GM19239 (cell line): Measurements from ENCODE around the gene CALCB.

Source experiments
- DNase-seq: peaks from one replicate; pipeline ENCODE4 v3.0.0; 2011; ENCODE audit warnings: low spot score; ENCODE audit not compliant: insufficient read length
- FAIRE-seq: peaks from 2 replicates; lab custom pipeline; 2011; peaks lifted over from hg19 to GRCh38; lab: Jason Lieb, UNC

CALCB gene

DNA sequence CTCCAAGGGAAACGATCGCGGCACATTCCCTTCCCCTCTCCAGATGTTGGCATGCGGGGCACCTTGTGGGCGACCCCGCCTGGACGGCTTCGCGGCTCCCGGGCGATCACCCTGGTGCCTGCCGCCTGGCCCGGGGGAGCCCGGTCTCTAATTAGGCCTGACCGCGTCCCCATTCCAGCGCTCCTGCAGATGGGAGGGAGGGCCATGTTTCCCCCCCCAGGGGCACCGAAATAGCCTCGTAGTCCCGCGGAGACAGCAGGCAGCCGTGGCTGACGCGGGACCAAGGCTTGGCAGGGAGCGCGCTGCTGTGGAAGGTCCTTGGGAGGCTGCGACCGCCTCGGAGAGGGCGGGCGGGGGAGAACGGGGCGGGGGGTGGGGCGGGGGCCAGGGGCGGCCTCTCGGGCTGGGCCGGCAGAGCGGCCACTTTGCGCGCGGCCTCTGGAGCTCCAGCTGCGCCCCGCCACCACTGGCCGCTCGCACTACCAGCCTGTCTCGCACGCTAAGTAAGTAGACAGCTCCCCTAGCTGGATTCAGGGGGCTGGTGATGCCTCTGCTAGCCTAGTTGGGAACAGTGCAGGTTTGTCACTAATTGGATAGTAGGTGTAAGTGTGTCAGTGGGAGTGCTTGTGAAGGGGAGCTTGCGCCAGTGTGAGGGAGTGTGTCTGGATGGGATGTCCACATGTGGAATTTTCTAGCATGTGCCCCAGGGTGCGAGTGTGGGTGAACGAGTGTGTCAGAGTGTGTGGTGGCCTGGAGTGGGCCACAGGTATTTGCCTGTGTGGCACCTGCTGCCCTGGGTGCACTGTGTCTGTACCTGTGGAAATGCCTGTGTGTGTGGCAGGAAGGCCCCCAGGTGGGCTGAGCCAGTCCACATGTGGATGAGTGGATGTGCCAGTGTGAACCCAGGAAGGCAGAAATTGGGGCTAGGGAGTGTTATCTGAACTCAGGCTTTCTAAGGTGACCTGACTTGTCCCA, 41.4 kb downstream of the CALCB start, which contains the start of gene INSC:
TSS of gene INSC (plus strand) at position 423 of the 975 bp plus-strand sequence. CDS start 34,252 bp downstream, outside the sequence.
- FAIRE-seq (peak; percentile 52), DNase-seq (no peak)

DNA sequence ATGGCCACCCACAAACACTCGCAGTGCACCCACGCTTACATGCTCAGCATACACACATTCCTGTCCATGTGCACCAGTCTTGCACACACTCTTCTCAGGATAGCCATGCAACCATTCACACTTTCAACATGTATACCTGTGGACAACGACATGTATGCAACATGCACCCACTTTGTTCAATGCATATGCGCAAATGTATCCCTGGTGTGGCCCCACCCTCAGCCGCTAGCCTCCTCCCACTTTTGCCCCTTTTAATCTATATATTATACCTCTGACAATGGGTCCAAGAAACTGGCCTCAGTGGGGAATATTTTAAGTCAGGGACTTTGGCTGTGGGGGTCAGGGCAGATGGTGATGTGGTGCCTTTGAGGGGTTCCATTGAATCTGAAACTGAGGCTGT, 42.3 kb downstream of the CALCB start:
- DNase-seq (no peak), FAIRE-seq (no peak)

DNA sequence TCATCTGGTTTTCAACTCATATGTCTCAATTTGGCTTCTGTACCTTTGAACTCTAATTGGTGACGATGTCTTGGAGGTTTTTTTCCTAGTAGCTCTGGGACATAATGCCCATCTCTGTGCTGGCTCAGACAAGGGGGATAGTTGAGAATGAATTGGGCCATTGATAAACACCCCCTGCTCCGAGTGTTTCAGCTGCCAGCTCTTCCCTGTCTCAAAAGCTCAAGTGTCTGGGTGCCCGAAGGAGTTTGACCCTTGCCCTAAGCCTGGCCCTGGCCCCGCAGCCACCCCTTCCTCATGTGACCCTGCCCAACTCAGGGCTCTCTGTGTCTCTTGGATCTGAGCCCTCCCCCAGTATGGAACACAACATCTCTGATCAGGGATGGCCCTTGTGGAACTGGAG, 44.4 kb downstream of the CALCB start:
- DNase-seq: no peak
- FAIRE-seq: no peak

DNA sequence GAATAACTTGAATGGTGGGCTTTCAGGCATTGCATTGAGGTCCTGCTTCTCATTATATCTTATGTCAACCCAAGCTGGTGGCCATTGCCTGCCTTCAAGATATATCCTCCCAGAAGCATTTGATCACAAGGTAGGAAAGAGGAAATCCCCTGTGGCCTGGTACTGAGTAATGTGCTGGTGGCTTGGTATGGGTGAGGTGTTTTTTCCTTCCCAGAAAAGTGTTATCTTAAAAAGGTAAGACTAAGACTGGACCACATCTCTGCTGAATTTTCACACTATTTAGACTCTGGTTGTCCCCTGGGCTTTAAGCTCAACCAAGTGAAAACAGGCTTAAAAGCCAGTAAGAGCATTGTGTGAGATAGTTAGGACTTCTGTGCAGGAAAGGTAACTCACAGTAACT, 45.0 kb downstream of the CALCB start:
- FAIRE-seq: peak; percentile 55
- no peak for DNase-seq

DNA sequence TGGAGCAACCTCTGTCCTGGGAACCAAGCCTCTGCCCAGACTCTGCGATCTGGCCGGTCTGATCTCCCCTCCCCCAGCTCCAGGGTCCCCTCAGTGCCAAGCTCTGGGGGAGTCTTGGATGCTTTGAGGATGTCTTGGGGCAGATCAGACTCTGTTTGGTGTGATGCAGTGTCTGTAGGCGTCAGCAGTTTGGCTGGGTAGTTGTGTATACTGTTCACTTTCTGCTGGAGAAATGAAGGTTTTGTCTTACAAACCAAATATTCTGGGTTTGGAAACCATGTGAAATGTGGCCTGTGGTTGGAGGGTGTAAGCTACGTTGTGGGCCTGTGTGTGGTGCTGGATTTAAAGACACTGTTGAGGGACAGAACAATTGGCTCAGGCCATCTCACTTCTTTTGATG, 46.0 kb downstream of the CALCB start:
- FAIRE-seq: no peak
- DNase-seq: no peak

DNA sequence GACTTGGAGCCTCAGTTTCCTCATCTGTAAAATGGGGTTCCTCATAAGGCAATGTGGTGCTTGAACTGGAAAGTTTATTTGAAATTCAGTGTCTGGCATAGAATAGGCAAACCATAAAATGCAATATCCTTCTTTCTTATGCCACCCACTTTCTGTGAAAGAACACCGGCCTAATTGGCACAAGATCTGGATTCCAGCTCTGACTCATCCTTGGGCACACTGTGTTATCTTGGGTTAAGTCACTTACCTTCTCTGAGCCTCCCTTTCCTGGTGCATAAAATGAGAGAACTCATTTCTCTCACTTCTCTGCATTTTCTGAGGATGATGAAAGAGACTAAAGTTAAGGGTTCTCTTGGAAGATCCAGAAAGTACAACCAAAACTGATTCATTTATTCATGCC, 46.4 kb downstream of the CALCB start:
- no peak for DNase-seq
- no peak for FAIRE-seq

DNA sequence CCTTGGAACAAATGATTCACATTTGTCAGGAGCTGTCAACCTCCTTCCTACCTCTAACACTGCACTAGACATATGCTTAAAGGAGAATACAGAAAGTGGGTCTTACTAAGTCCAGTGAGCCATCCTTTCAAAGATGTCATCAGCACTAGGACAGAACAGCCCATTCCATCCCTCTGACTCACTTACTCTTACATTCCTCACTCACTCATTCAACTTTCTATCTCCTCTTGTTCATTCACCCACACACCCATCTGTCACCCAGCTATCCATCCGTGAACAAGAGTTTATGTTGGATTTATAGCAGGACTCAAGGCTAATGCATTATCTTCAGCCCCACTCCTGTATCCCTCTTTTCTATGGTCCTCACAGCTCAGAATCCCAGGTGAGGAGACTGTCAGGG, 50.5 kb downstream of the CALCB start:
- FAIRE-seq (no peak), DNase-seq (no peak)

DNA sequence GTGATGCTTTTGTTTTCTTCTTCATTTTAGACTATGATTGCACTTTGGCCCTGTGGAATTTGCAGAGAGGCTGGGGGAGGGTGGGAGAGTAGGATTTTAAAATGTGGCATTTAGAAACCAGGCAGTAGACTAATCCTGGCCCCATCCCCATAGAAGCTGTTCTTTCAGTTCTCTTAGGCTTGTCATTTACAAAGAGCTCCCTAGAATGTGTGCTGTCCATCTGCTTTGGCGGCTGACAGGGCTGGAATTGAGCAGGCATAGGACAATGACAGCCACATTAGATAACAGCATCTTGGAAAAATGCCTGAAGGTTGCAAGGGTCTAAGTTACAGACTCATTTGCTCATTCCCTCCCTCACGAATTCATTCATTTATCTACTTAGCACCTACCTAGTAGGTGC, 51.1 kb downstream of the CALCB start:
- FAIRE-seq: no peak

DNA sequence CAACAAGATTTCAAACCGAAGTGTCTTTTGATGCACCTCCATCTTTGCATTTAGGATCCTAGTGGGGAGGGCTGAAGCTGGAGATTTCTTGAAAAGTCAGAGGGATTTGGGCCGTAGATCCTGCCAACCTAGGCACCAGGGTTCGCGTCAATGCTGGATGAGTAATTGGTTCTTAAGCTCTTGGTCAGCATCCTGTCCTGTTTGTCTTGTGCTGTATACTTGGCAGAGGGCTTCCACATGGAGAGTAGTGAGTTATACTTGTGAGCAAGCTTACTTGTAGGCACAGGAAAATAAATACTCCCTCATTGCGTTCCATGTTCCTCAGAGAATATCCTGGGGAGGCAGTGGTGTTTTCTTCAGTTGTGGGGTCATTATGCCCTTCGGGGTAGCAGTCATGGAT, 53.9 kb downstream of the CALCB start:
- no peak for DNase-seq
- no peak for FAIRE-seq

More for the DNA sequence above, 51.1 kb downstream of the CALCB start:
- no peak for DNase-seq
